Activated gamma-delta T cell (primary cell): Measurements from ENCODE around the gene SEMA5B.

ENCODE experiments used
- DNase-seq: peaks from one replicate; lab custom pipeline; 2025; lab: John Stamatoyannopoulos, UW
- total RNA-seq, 2 donors: gene quantifications; one replicate each; lab custom pipeline; 2026; lab: John Stamatoyannopoulos, UW

SEMA5B gene
- total RNA-seq, result 0.20 to 0.61 reads per million in 2 donors

- DNase-seq, result no peak
Measured at GRCh38 chr3:123027292-123028232, at the start of gene SEMA5B. Gene SEMA5B (minus strand): TSS chr3:123027763. CDS start chr3:122961263, 66,500 bp downstream.

DNA sequence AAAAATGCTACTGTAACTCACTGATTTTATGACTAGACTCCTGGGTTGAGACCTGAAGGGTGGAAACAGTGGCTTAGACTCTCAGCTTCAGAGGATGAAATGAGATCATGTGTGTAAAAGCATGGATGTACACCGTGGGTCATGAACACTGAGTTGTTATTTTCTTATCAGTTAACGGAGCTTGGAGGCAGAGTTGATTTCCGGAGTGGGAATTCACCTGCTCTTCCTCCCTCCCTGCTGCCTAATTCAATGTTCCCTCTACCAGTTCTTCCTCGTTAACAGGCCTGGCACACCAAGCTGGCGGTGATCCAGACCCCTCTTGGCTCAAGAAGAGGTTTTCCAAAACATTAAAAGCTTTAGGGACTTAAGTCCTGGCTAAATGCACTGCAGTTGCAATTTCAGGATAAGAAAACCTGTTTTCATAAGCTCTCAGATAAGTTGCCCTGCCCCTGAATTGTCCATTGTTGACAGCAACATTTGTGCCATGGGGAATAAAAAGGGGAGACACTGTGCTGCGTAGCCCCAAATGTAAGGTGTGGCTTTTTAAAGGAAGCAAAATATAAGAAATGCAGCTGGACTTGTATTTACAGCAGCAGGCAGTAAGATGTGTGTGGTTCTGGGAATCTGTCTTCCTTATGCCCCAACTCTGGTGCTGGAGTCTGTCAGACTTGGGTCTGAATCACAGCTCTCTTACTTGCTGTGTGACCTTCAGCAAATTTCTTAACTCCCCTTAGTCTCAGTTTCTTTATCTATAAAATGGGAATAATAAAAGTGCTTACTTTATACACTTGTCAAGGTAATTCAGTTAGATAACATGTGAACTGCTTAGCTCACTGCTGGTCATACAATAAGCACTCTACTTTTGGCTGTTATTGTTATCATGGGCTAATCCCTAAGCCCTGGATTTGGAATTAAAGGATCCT lies 49.2 kb upstream of the SEMA5B start:
- DNase-seq, result no peak

GRCh38 chr3:123076112-123076495 lies 48.5 kb upstream of the SEMA5B start:
- DNase-seq, result no peak

- DNase-seq, result no peak
Measured at GRCh38 chr3:123075359-123075758, 47.8 kb upstream of the SEMA5B start.

- DNase-seq, result no peak
Measured at GRCh38 chr3:123072564-123072963, 45.0 kb upstream of the SEMA5B start.

DNA sequence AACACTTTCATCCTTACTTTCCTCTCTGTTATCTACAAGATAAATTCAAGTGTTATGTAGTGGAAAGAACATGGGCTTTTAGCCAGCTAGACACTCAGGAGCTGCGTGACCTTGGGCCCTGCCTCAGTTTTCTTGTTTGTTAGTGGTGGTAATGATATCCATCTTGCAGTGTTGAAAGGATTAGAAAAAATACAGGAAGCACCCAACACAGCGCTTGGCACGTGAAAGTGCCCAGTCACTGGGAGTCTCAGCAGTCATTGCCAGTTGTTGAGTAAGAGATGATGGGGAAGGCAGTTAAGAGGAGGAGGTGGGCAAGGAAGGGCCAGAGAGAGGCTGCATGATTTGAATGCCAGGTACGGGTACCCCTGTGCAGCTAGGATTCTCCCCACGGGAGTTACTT lies 44.6 kb upstream of the SEMA5B start:
- no peak for DNase-seq

DNA sequence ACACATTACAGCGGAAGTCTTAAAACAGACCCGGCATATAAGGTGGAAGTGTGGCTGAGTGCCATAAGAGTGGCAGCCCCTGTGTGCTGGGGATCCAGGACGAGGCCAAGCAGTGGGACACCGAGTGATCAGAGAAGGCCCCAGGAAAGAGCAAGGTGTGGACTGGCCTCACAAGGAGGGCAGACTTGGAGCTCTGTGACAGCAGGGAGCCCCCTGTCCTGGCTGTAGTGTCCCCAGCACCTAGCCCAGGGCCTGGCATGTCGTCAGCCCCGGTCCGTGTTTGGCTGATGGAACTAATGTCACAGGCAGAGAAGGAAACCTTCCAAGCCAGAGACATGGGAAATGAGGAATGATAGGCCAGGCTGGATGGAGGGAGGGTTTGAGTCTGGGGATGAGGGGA lies 44.0 kb upstream of the SEMA5B start:
- DNase-seq, result no peak

DNA sequence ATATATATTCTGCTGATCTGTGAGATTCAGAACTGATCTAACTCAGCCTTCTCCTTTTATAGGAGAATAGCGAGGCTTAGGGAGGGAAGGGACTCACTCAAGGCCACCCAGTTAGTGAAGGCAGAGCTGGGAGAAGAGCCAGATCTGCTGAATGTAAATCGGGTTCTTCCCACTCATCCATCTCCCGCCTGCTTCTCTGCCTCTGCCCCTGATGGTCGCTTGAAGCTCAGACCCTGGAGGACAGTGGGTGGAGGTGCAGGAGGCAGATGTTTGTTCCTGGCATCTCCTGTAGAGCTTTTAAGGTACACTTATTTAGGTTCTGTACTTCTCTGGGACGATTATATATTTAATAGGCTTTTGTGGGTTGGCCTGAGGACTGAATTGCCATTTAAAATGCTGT lies 43.6 kb upstream of the SEMA5B start:
- no peak for DNase-seq

GRCh38 chr3:123070510-123070909 lies 42.9 kb upstream of the SEMA5B start:
- DNase-seq, result no peak

DNA sequence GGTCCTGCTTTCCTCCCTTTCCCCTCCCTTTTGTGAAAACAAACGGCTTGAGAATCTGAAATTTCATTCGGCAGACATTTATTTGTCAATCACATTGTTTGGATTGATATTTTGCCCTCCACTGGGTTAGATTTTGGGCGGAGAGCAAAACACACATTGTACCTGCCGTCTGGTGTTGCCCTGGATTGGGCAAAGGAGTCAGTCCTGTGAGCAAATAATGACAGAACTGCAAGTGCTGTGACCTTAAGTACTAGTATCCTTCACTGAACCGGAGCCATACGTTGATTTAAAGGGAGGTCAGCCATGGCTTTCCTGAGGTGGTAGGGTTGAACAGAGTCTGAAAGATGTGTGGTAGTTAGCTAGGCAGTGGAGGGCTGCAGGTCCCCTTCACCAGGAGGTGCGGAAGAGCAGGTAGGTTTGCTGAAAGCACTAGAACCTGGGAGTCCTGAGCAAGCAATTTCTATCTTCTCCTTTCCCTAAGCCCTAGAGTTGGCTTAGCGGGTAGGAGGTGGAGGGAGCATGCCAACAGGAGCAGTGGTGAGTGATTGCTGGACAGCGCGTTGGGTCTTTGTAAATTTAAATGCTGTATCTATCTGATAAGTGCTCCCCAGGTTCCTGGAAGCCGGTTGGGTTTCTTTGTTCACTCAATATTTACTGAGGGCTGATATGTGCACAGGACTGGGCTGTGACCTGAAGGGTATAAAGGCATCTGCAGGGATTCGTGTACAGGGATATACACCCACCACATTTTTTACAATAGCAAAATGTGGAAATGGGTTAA lies 41.2 kb upstream of the SEMA5B start:
- no peak for DNase-seq

- DNase-seq, result no peak
Measured at GRCh38 chr3:123067689-123068600, 40.4 kb upstream of the SEMA5B start.

- no peak for DNase-seq
Measured at GRCh38 chr3:123066896-123067688, 39.5 kb upstream of the SEMA5B start, which contains the start of gene PDIA5. Gene PDIA5 (plus strand): TSS chr3:123067025. CDS start chr3:123067165, 140 bp downstream.

DNA sequence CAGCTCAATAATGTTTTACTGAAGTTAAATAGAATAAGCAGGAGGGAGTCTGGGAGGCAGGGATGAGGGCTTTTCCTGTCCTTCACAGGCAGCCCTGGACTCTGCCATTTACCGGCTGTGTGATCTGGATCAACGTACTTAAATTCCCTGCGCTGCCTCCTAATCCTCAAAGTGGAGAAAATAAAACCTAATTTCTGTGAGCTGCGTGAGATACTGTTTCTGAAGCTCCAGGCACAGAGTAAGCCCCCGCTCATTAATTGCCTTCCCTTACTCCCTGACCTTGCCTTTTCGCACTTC lies 39.0 kb upstream of the SEMA5B start:
- no peak for DNase-seq

DNA sequence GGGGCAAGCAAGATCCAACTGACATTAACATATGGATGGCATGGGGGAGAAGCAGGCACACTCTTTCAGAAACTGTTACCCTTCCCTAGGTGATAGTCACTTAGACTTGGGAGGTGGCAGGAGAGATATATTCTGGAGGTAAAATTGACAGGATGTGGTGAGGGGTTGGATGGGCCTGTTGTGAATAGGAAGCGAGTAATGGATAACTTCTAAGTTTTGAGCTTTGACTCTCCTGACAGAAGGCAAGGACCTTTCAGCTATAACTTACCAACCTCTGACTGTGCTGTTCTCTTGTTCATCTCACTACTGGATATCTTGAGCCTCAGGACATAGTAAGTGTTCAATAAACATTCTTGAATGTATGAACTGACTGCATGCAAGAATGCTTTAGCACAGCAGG lies 37.4 kb upstream of the SEMA5B start:
- DNase-seq, result no peak

DNA sequence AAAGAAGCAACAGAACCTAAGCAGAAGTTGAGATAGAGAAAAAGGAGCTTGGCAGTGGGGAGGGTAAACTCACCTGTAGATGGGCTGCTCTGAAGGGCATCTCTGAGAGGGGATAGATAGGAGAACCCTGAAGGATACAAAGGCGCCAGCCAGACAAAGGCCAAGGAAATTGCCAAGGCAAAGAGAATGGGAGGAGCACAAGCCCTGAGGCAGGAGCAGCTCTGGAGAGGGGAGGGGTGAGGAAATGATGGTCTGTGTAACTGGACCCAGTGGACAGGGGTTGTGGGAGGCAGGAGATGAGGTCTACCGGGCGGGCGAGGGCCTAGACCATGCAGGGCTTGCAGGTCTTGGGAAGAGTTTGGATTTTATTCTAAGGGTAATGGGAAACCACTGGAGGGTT lies 36.9 kb upstream of the SEMA5B start:
- no peak for DNase-seq

DNA sequence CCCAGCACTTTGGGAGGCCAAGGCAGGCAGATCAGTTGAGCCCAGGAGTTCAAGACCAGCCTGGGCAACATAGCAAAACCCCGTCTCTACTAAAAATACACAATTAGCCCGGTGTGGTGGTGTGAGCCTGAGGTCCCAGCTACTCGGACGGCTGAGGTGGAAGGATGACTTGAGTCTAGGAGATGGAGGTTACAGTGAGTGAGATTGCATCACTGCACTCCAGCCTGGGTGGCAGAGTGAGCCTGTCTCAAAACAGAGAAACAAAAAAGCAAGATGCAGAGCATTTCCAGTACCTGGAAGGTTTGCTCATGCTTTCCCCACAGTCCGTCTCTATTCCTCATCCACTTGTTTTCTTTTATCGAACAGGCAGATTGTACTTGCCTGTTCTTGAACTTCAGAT lies 35.5 kb upstream of the SEMA5B start:
- DNase-seq, result no peak

DNA sequence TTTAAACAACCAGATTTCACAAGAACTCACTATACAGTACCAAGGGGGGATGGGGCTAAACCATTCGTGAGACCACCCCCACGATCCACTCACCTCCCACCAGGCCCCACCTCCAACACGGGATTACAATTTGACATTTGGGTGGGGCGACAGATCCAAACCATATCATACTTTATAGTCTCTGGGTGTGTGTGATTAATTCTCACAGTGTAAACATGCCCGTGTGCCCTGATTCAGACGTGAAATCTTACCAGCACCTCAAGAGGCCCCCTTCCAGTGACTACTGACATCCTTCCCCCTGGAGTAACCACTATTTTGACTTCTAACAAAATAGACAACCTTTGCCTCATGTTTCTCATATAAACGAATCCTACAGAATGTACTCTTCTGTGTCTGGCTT lies 34.3 kb upstream of the SEMA5B start:
- DNase-seq, result no peak

- no peak for DNase-seq
Measured at GRCh38 chr3:123060054-123060453, 32.5 kb upstream of the SEMA5B start.

DNA sequence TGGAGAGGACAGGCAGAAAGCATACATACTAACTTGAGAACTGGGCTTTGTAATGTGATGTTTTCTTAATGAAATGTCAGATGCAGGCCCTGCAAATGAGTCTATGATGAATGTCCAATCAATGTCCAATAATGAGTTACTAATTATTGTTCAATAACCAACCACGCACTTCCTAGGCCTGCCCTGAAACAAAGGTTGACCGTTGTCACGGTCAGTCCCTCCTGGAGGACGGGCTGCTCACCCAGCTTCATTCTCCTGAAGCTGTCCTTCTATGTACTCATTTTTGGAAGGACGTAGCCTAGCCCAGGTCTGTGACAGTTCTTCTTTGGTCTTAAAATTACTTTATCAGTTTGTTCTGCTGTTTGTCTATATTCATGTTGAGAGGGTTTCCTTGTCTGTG lies 30.9 kb upstream of the SEMA5B start:
- DNase-seq, result no peak

GRCh38 chr3:123055352-123055751 lies 27.8 kb upstream of the SEMA5B start:
- no peak for DNase-seq
